ENCODE results near the gene PRAMEF9. TPM values are rescaled to one million over a fixed set of nuclear protein-coding genes. Genes with fewer than 3 reads are reported as not detected.
"Not testable (repeated sequence)": the region's sequence is repeated elsewhere in the genome, so short reads cannot be mapped to it uniquely, and the experiment has no call there.

PRAMEF9 gene
- not detected in 2 replicates for total RNA-seq (2016; rRNA removed; fragmentation: Illumina TruSeq; extraction: Trizol)
- not detected in 2 replicates for total RNA-seq (2016; cell fraction: cytosol; rRNA removed; fragmentation: Illumina TruSeq; extraction: Trizol; ENCODE audit: low read depth)
- total RNA-seq (2016; cell fraction: insoluble cytoplasmic fraction; rRNA removed; fragmentation: Illumina TruSeq; extraction: Trizol): not detected in 2 replicates
- not detected in 2 replicates for total RNA-seq (2016; cell fraction: membrane; rRNA removed; fragmentation: Illumina TruSeq; extraction: Trizol)
- not detected in 2 replicates for total RNA-seq (2016; cell fraction: nucleus; rRNA removed; fragmentation: Illumina TruSeq; extraction: Trizol)
- not detected in 2 replicates for polyA plus RNA-seq (2011; rRNA removed)
- polyA plus RNA-seq (2011; cell fraction: cytosol; rRNA removed): not detected in 2 replicates
- not detected in 2 replicates for polyA plus RNA-seq (2011; cell fraction: nucleus; rRNA removed)
- polyA plus RNA-seq (2012): not detected in 2 replicates
- polyA plus RNA-seq (2016; cell fraction: cytosol; fragmentation: Illumina TruSeq; extraction: Trizol; ENCODE audit: low read depth): not detected in 2 replicates
- polyA plus RNA-seq (2016; cell fraction: insoluble cytoplasmic fraction; fragmentation: Illumina TruSeq; extraction: Trizol; ENCODE audit: low read depth): not detected in 2 replicates
- polyA plus RNA-seq (2016; cell fraction: membrane; fragmentation: Illumina TruSeq; extraction: Trizol; ENCODE audit: low read depth): not detected in 2 replicates
- not detected in 2 replicates for polyA plus RNA-seq (2016; cell fraction: nucleus; fragmentation: Illumina TruSeq; extraction: Trizol; ENCODE audit: insufficient read depth, low read depth)
- not detected in 2 replicates for polyA minus RNA-seq (2011; rRNA and poly(A)+ RNA removed; ENCODE audit: low replicate concordance)
- polyA minus RNA-seq (2011; cell fraction: cytosol; rRNA and poly(A)+ RNA removed): not detected in 2 replicates
- polyA minus RNA-seq (2011; cell fraction: nucleus; rRNA and poly(A)+ RNA removed): not detected in 2 replicates
- not detected for Bru-seq, nascent RNA
- not detected for BruChase-seq, experiment 1, labeled RNA remaining after a 6-hour chase
- not detected for BruChase-seq, experiment 2, labeled RNA remaining after a 2-hour chase
- long read RNA-seq, experiment 1: 0 reads
- long read RNA-seq, experiment 2: 0 reads

GRCh38 chr1:13171548-13171947, at the start of gene PRAMEF9:
Gene PRAMEF9 (plus strand): TSS chr1:13171848. CDS start chr1:13175281, 3,433 bp downstream.
- H3K79me2 ChIP-seq (ENCODE audit: insufficient read depth, low read length); H3K27me3 ChIP-seq (ENCODE audit: control insufficient read depth in 1 of 2, insufficient read depth in 2 of 2, low read length in 2 of 2); CTCF ChIA-PET (ENCODE audit: low intra/inter-chr PET ratio, low total read pairs); H2AFZ ChIP-seq (ENCODE audit: low read length); H4K20me1 ChIP-seq (ENCODE audit: insufficient read depth, low read length); intact Hi-C loops (cut with micrococcal nuclease; ENCODE audit: unreplicated experiment); POLR2A ChIA-PET; BruUV-seq (replicated peaks); H3K4me3 ChIP-seq (replicated peaks in 1 of 3; ENCODE audit: insufficient read depth in 1 of 3, low read depth in 2 of 3, low read length in 3 of 3); FAIRE-seq; H3K4me2 ChIP-seq (ENCODE audit: low read depth, low read length); H3K9ac ChIP-seq (ENCODE audit: insufficient read depth, low read depth, low read length); DNase-seq (ENCODE audit: low spot score); H3K4me1 ChIP-seq (ENCODE audit: insufficient read depth, low read length); H3K27ac ChIP-seq (ENCODE audit: extremely low read length, insufficient read depth, low read length); H3K36me3 ChIP-seq (replicated peaks in 1 of 2; ENCODE audit: control insufficient read depth in 1 of 2, insufficient read depth in 2 of 2, low read length in 2 of 2); in situ Hi-C loops (cut with HindIII; ENCODE audit: extremely low pct_ligation_motif_present, low pct_unique_long_range_greater_than_20kb); H3K9me3 ChIP-seq (ENCODE audit: low read length); ATAC-seq: not testable (repeated sequence)
- 10% methylated on average over 2 of the region's 2 CpGs for WGBS (ENCODE audit: low lambda C conversion rate)

GRCh38 chr1:13155909-13156308, 15.7 kb upstream of the PRAMEF9 start, which contains the start of gene PRAMEF26:
Gene PRAMEF26 (minus strand): TSS chr1:13156009. CDS start chr1:13153095, 2,914 bp downstream.
- POLR2A ChIA-PET; BruUV-seq (replicated peaks): not testable (repeated sequence)

GRCh38 chr1:13165531-13165930, 6.1 kb upstream of the PRAMEF9 start, which contains the start of gene HNRNPCL4:
Gene HNRNPCL4 (minus strand): TSS chr1:13165631. CDS start chr1:13165467, 164 bp downstream.
- H3K4me3 ChIP-seq (replicated peaks in 1 of 3; ENCODE audit: insufficient read depth in 1 of 3, low read depth in 2 of 3, low read length in 3 of 3); intact Hi-C loops (cut with micrococcal nuclease; ENCODE audit: unreplicated experiment); H3K27me3 ChIP-seq (ENCODE audit: control insufficient read depth in 1 of 2, insufficient read depth in 2 of 2, low read length in 2 of 2); H3K36me3 ChIP-seq (replicated peaks in 1 of 2; ENCODE audit: control insufficient read depth in 1 of 2, insufficient read depth in 2 of 2, low read length in 2 of 2); CTCF ChIA-PET (ENCODE audit: low intra/inter-chr PET ratio, low total read pairs); FAIRE-seq; in situ Hi-C loops (cut with HindIII; ENCODE audit: extremely low pct_ligation_motif_present, low pct_unique_long_range_greater_than_20kb); DNase-seq (ENCODE audit: low spot score); POLR2A ChIA-PET; H3K4me1 ChIP-seq (ENCODE audit: insufficient read depth, low read length); H3K9me3 ChIP-seq (ENCODE audit: low read length); H3K27ac ChIP-seq (ENCODE audit: extremely low read length, insufficient read depth, low read length); H3K79me2 ChIP-seq (ENCODE audit: insufficient read depth, low read length); ATAC-seq; H2AFZ ChIP-seq (ENCODE audit: low read length); H4K20me1 ChIP-seq (ENCODE audit: insufficient read depth, low read length); H3K4me2 ChIP-seq (ENCODE audit: low read depth, low read length); BruUV-seq (replicated peaks); H3K9ac ChIP-seq (ENCODE audit: insufficient read depth, low read depth, low read length): not testable (repeated sequence)
- WGBS (ENCODE audit: low lambda C conversion rate): no CpG with 5 or more reads among the region's 8 CpGs

More at GRCh38 chr1:13155909-13156308, 15.7 kb upstream of the PRAMEF9 start, which contains the start of gene PRAMEF26:
- ATAC-seq; FAIRE-seq; H3K79me2 ChIP-seq (ENCODE audit: insufficient read depth, low read length); H3K36me3 ChIP-seq (replicated peaks in 1 of 2; ENCODE audit: control insufficient read depth in 1 of 2, insufficient read depth in 2 of 2, low read length in 2 of 2); DNase-seq (ENCODE audit: low spot score); H3K4me2 ChIP-seq (ENCODE audit: low read depth, low read length); H3K27me3 ChIP-seq (ENCODE audit: control insufficient read depth in 1 of 2, insufficient read depth in 2 of 2, low read length in 2 of 2); H3K4me3 ChIP-seq (replicated peaks in 1 of 3; ENCODE audit: insufficient read depth in 1 of 3, low read depth in 2 of 3, low read length in 3 of 3); H3K9me3 ChIP-seq (ENCODE audit: low read length); H2AFZ ChIP-seq (ENCODE audit: low read length); H3K27ac ChIP-seq (ENCODE audit: extremely low read length, insufficient read depth, low read length); CTCF ChIA-PET (ENCODE audit: low intra/inter-chr PET ratio, low total read pairs); in situ Hi-C loops (cut with HindIII; ENCODE audit: extremely low pct_ligation_motif_present, low pct_unique_long_range_greater_than_20kb); H4K20me1 ChIP-seq (ENCODE audit: insufficient read depth, low read length); intact Hi-C loops (cut with micrococcal nuclease; ENCODE audit: unreplicated experiment); H3K4me1 ChIP-seq (ENCODE audit: insufficient read depth, low read length); H3K9ac ChIP-seq (ENCODE audit: insufficient read depth, low read depth, low read length): not testable (repeated sequence)
- 0% methylated on average over 1 of the region's 5 CpGs for WGBS (ENCODE audit: low lambda C conversion rate)

GRCh38 chr1:13201309-13201708, 29.7 kb downstream of the PRAMEF9 start, which contains the start of gene PRAMEF13:
Gene PRAMEF13 (minus strand): TSS chr1:13201409. CDS start chr1:13199589, 1,820 bp downstream.
- H4K20me1 ChIP-seq (ENCODE audit: insufficient read depth, low read length); H3K27ac ChIP-seq (ENCODE audit: extremely low read length, insufficient read depth, low read length); ATAC-seq; H3K27me3 ChIP-seq (ENCODE audit: control insufficient read depth in 1 of 2, insufficient read depth in 2 of 2, low read length in 2 of 2); H3K4me1 ChIP-seq (ENCODE audit: insufficient read depth, low read length); H3K9ac ChIP-seq (ENCODE audit: insufficient read depth, low read depth, low read length); intact Hi-C loops (cut with micrococcal nuclease; ENCODE audit: unreplicated experiment); H3K4me3 ChIP-seq (replicated peaks in 1 of 3; ENCODE audit: insufficient read depth in 1 of 3, low read depth in 2 of 3, low read length in 3 of 3); H3K79me2 ChIP-seq (ENCODE audit: insufficient read depth, low read length); DNase-seq (ENCODE audit: low spot score); H3K9me3 ChIP-seq (ENCODE audit: low read length); H3K4me2 ChIP-seq (ENCODE audit: low read depth, low read length); CTCF ChIA-PET (ENCODE audit: low intra/inter-chr PET ratio, low total read pairs); BruUV-seq (replicated peaks); H3K36me3 ChIP-seq (replicated peaks in 1 of 2; ENCODE audit: control insufficient read depth in 1 of 2, insufficient read depth in 2 of 2, low read length in 2 of 2); POLR2A ChIA-PET; FAIRE-seq; H2AFZ ChIP-seq (ENCODE audit: low read length); in situ Hi-C loops (cut with HindIII; ENCODE audit: extremely low pct_ligation_motif_present, low pct_unique_long_range_greater_than_20kb): not testable (repeated sequence)
- WGBS (ENCODE audit: low lambda C conversion rate): no CpG with 5 or more reads among the region's 5 CpGs

Measured in HepG2 (cell line).